Activated naive CD4-positive, alpha-beta T cell treated with anti-CD3 and anti-CD28 coated beads, Interleukin-2, amount 10 ng/mL, durations not matched to agents 7 days and 5 days (primary cell): Measurements from ENCODE around the gene NEK6.
"Not testable (repeated sequence)": the region's sequence is repeated elsewhere in the genome, so short reads cannot be mapped to it uniquely, and the experiment has no call there.

Experiments used
- CTCF ChIA-PET: fragments of 350-600 bp; sonication (Branson Sonifier 250); formaldehyde crosslinking; loops from one replicate; lab custom pipeline; 2021; ENCODE audit warnings: antibody characterized with exemption; lab: Charles Lee
- DNase-seq: peaks from one replicate; pipeline ENCODE4 v3.0.0-alpha.2; 2020
- H3K27ac Mint-ChIP-seq: one replicate; pipeline ENCODE4 v1.8.0; 2021; ENCODE audit warnings: mild to moderate bottlenecking, moderate library complexity, mixed read lengths
- H3K27me3 Mint-ChIP-seq: one replicate; pipeline ENCODE4 v1.8.0; 2021; ENCODE audit warnings: mild to moderate bottlenecking, mixed read lengths
- H3K36me3 Mint-ChIP-seq: one replicate; pipeline ENCODE4 v1.8.0; 2021; ENCODE audit warnings: mixed read lengths
- H3K4me1 Mint-ChIP-seq: one replicate; pipeline ENCODE4 v1.8.0; 2021; ENCODE audit warnings: mixed read lengths
- H3K4me3 Mint-ChIP-seq: one replicate; pipeline ENCODE4 v1.8.0; 2021; ENCODE audit warnings: mild to moderate bottlenecking, moderate library complexity, mixed read lengths
- H3K9me3 Mint-ChIP-seq: one replicate; pipeline ENCODE4 v1.8.0; 2021; ENCODE audit warnings: mixed read lengths

NEK6 gene

DNA sequence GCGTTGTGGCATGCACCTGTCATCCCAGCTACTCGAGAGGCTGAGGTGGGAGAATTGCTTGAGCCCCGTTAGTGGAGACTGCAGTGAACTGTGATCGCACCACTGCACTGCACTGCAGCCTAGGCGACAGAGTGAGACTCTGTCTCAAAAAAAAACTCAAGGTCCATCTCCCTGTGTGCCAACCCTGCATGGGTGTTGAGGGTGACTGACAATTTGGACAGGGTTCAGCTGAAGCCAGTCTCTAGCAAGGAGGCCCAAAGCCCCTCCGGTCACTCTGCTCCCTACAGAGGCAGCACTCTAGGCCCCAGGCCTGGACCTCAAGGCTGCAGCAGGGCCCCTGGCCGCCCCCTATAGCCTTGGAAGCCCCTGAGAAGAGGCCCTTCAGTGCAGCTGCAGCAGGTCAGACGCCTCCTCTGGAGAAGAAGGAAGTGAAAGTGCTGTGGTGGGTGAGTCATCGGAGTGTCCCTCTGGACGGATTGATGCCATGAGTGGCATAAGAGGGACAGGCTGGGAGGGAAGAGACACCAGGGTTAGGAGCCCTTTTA, 39.2 kb upstream of the NEK6 start:
- Mint-ChIP-seq H3K4me1 (peaks cover 73% of the 10 kb centered on the region), H3K27me3 (peaks cover 28% of the 10 kb centered on the region), H3K36me3 (no peaks in the 10 kb centered on the region), H3K27ac (peak overlapping the region; percentile 93), H3K9me3 (no peaks in the 10 kb centered on the region), H3K4me3 (no peak overlapping the region)
- CTCF ChIA-PET = no interaction called here
- DNase-seq = peak; percentile 55

DNA sequence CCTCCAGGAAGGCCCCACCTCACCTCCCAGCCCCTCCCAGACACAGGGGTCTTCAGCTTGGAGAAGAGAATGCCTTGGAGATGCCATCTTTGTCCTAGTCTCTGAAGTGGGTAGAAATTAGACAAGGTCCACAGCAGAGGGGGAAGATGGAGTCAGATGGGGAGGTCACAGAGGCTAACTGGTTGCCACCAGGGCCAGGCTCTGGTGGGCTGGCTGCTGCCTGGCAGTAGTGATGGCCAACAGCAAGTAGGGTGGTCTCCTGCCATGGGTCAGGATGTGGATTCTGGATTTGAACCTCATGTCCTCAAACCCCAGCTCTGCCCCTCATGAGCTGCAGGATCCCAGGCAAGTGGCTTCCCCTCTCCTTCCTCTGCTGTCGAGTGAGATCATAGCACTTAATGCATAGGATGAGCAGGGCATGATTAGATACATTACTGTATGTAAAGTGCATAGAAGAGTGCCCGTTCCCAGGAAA, 38.7 kb upstream of the NEK6 start:
- Mint-ChIP-seq H3K27me3 (peaks cover 28% of the 10 kb centered on the region), H3K27ac (peak overlapping the region; percentile 42), H3K4me3 (no peak overlapping the region), H3K4me1 (peaks cover 68% of the 10 kb centered on the region), H3K9me3 (no peaks in the 10 kb centered on the region), H3K36me3 (no peaks in the 10 kb centered on the region)
- CTCF ChIA-PET = no interaction called here
- peak; percentile 18 for DNase-seq

DNA sequence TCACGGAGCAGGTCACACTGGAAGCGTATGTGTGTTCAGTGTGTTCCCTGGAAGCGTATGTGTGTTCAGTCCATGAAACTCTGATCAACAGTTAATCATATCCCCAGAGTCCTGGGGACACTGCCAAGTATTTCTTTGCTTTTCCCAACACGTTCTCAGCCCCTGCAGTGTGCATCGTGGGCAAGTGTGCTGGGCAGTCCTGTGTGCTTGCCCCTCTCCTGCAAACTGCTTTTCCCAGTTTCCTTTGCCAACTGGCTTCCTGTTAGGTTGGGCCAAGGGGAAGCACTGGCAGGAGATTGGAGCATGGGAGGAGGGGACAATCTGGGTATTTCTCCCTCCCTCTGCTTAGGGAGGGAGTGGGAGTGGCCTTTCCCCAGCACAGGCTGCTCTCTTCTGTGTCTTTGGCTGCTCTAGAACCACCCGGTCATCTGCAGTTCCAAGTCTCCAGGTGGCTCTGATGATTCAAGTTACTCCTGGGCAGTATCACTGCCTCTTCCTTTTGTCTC, 36.8 kb upstream of the NEK6 start:
- Mint-ChIP-seq H3K4me1 (peaks cover 52% of the 10 kb centered on the region), H3K27ac (no peak overlapping the region), H3K27me3 (peaks cover 36% of the 10 kb centered on the region), H3K36me3 (no peaks in the 10 kb centered on the region), H3K9me3 (no peaks in the 10 kb centered on the region), H3K4me3 (no peak overlapping the region)
- DNase-seq = peak; percentile 8
- CTCF ChIA-PET = interaction anchor here (1.2 kb wide), 1 partner anchor 33 kb away, joined by 3 read pairs; no protein-coding TSS in a partner anchor

DNA sequence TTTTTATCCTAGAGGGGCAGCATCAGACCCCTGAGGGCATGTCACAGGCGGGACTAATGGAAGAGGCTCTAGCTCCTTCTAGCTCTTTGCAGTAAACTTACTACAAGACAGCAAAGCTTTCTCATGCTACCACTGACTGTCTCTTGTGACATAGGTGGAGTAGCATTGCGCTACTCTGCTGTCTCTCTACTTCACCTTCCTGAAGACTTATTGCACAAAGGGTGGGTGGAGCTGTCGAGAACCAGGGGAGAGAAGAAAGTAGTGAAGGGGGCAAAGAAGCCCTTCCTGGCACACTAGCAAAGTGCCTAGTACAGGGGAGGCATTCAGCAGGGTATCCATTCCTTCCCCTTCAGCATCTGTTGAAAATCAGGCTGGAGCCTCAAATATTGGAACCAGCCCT, 36.1 kb upstream of the NEK6 start:
- Mint-ChIP-seq H3K4me1 (peaks cover 45% of the 10 kb centered on the region), H3K27me3 (peaks cover 37% of the 10 kb centered on the region), H3K36me3 (no peaks in the 10 kb centered on the region), H3K9me3 (no peaks in the 10 kb centered on the region), H3K4me3 (no peak overlapping the region), H3K27ac (no peak overlapping the region)
- DNase-seq = no peak
- CTCF ChIA-PET = interaction anchor here (1.2 kb wide), 1 partner anchor 34 kb away, joined by 3 read pairs; no protein-coding TSS in a partner anchor

DNA sequence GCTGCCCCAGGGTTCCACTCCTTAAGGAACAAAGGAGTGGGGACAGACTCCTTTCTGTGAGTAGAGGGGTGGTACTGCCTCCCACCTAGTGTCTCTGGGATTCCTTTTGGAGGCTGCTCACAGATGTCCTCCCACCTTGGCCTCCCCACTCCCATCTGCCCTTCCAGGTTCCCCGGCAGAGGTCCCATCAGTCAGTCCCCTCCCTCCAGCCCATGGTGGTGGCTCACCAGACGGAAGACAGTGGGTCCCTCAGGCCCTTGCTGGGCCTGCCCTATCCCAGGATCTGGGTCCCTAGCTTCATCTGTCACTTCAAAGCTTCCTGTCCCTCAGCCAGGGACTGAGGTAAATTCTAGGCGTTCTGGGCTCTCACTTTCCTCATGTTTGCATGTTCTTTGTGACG, 35.6 kb upstream of the NEK6 start:
- Mint-ChIP-seq H3K27me3 (peaks cover 37% of the 10 kb centered on the region), H3K4me3 (no peak overlapping the region), H3K4me1 (peaks cover 41% of the 10 kb centered on the region), H3K9me3 (no peaks in the 10 kb centered on the region), H3K36me3 (no peaks in the 10 kb centered on the region), H3K27ac (no peak overlapping the region)
- DNase-seq = no peak
- CTCF ChIA-PET = no interaction called here

DNA sequence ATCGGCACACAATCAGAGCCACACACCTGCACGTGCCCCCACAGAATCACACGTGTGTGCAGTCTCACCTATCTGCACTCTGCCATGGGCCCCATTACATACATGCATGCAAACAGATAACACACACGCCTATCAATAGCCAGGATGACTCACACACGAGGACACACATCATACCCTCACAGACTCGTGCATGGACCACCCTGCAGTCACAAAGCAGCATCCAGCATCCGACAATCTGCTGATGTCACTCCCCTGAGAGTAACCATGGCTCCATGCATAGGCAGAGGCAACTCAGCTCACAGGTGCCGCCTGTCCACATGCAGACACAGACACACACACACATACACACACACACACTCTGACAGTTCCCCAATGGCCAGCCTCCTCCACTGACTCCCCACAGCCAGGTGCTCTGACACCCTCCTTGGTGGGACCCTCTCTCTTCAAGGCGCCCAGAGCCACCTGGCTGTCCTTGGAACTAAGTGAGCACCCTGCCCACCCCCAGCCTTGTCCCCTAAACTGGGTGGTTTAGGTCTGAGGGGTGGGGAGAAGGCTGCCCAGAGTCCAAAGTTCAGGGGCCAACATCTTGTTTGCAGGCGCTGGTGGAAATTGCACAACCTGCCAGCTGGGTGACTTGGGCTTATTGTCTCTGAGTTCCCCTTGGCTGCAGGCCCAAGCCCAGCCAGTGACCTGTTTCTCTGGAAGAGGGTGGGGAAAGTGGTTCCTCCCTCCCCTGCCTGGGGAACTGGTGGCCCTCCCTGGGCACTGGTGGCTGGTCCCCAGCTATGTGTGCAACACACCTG, 34.6 kb upstream of the NEK6 start:
- Mint-ChIP-seq H3K4me3 (no peak overlapping the region), H3K4me1 (peaks cover 30% of the 10 kb centered on the region), H3K27me3 (peaks cover 41% of the 10 kb centered on the region), H3K27ac (no peak overlapping the region), H3K36me3 (no peaks in the 10 kb centered on the region), H3K9me3 (no peaks in the 10 kb centered on the region)
- CTCF ChIA-PET = no interaction called here
- no peak for DNase-seq

DNA sequence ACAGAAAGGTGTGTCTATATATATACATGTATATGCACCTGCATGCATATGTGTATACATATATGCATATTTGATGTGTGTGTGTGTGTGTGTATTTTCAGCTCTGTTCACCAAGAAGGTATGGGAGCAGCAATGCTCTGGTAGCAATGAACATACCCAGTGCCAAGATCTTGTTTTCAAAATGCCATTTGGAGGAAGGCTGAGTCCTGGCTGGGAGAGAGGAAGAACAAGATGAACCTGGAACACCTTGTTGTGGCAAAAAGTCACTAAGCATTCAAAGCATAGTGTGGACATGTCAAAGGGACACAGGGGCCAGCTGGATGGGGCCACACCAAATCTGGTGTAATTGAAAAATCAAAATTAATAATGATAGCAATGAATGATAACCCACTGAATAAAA, 31.8 kb upstream of the NEK6 start:
- Mint-ChIP-seq H3K27me3 (peaks cover 53% of the 10 kb centered on the region), H3K9me3 (no peaks in the 10 kb centered on the region), H3K4me3 (no peak overlapping the region), H3K27ac (no peak overlapping the region), H3K36me3 (no peaks in the 10 kb centered on the region), H3K4me1 (peaks cover 11% of the 10 kb centered on the region)
- CTCF ChIA-PET = no interaction called here
- no peak for DNase-seq

DNA sequence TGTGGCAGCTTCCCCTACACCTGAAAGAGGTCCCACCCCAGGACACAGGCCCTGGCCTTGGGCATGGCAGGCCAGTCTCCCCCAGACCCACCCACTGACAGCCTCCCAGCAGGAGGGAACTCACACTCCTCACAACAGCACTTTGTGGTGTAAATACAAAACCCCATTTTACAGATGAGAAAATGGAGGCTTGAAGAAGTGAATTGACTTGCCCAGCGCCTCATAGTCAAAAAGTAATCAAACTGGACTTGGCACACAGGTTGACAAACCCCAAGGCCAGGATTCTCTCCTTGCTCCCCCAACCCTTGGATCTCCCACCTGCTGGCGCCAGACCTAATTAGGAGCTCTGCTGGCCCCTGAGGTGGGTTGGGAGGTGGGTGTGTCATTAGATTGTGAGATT, 29.2 kb upstream of the NEK6 start:
- no peaks in the 10 kb centered on the region for H3K9me3 Mint-ChIP-seq
- H3K27me3 Mint-ChIP-seq = peaks cover 52% of the 10 kb centered on the region
- no peaks in the 10 kb centered on the region for H3K36me3 Mint-ChIP-seq
- no peak for DNase-seq
- H3K4me3 Mint-ChIP-seq = no peak overlapping the region
- H3K27ac Mint-ChIP-seq = no peak overlapping the region
- CTCF ChIA-PET = no interaction called here
- peaks cover 4% of the 10 kb centered on the region for H3K4me1 Mint-ChIP-seq

DNA sequence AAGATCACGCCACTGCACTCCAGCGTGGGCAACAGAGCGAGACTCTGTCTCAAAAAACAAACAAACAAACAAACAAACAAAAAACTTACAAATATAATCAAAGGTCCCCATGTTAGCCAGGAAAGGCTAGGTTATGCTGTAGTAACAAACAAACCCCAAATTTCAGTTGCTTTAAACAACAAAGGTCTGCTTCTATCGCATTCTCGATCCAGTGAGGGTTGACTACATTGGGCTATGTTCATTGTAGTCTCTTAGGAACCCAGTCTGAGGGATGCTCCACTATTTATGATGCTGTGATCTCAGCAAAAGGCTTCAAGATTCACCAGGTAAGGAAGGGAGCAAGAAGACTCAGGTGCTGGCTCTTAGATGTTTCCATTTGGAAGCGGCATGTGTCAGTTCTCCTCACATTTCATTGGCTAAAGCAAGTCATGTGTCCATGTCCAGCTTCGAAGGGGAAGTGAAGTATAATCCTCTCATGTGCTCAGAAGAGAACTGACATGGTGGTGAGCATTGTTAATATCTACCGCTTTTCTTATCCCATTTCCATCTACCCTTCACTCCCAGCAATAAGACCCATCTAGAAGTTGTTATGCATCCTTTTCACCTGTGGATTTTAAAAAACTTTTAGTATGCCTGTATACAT, 26.5 kb upstream of the NEK6 start:
- H3K27ac Mint-ChIP-seq = no peak overlapping the region
- H3K9me3 Mint-ChIP-seq = no peaks in the 10 kb centered on the region
- H3K27me3 Mint-ChIP-seq = peaks cover 38% of the 10 kb centered on the region
- no peak overlapping the region for H3K4me3 Mint-ChIP-seq
- no peak for DNase-seq
- CTCF ChIA-PET = no interaction called here
- H3K4me1 Mint-ChIP-seq = no peaks in the 10 kb centered on the region
- no peaks in the 10 kb centered on the region for H3K36me3 Mint-ChIP-seq

DNA sequence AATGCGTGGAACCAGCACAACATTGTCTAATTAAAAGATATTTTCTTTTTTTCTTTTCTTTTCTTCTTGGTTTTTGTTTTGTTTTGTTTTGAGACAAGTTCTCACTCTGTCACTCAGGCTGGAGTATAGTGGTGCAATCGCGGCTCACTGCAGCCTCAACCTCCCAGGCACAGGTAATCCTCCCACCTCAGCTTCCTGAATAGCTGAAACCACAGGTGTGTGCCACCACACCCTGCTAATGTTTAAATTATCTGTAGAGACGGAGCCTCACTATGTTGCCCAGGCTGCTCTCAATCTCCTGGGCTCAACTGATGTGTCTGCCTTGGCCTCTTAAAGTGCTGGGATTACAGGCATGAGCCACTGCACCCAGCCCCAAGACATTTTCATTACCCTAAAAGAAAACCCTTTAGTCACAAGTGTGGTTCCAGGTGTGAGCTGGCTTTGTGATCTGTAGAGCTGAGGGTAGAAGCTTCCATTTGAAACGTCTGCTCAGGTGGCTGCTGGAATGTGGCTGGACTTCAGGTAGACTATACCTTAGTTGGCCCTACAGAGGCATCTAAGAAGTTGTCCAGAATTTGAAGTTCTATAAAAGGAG, 19.1 kb upstream of the NEK6 start:
- Mint-ChIP-seq H3K4me1 (peaks cover 43% of the 10 kb centered on the region), H3K9me3 (no peaks in the 10 kb centered on the region), H3K27me3 (peaks cover 73% of the 10 kb centered on the region), H3K36me3 (no peaks in the 10 kb centered on the region), H3K27ac (peak overlapping the region; percentile 15), H3K4me3 (no peak overlapping the region)
- CTCF ChIA-PET = interaction anchor here (0.6 kb wide), 1 partner anchor 205 kb away, joined by 3 read pairs; no protein-coding TSS in a partner anchor
- DNase-seq = peak; percentile 44

DNA sequence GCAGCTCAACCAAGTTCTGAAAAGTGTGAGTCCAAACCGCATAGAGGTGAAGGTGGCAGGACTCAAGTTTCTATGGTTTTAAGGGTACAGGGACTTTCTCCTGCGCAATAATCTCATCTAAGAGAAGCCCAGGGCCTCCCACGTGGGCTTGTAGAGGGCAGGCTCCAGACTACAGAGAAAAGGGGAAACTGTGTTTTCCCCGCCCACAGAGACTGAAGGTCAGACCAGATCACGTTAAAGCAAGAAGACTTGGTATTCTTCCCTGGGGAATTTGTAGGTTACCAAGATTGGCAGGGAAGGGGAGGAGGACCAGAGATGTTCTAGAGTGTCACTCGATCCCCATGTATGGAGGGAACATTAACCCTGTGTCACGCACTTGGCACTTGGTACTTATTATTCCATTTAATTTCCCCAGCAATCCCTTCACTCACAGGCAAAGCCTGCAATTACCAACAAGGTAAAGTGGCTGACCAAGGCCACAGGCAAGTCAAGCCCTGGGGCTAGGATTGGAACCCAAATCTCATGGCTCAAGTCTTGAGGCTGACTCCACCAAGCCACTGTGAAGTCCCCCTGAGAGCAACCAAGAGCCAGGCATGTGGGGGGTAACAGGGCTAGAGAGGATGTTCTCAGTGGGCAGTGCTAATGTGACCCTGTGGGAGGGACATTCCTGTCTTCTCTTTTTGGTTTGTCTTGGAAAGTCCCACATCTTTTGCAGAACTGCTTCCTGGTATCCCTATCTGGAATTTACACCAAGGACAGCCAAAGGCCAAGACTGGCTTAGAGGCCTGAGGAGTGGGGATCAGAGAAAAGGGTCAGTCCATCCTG, 18.3 kb upstream of the NEK6 start:
- no peak for DNase-seq
- CTCF ChIA-PET = no interaction called here

DNA sequence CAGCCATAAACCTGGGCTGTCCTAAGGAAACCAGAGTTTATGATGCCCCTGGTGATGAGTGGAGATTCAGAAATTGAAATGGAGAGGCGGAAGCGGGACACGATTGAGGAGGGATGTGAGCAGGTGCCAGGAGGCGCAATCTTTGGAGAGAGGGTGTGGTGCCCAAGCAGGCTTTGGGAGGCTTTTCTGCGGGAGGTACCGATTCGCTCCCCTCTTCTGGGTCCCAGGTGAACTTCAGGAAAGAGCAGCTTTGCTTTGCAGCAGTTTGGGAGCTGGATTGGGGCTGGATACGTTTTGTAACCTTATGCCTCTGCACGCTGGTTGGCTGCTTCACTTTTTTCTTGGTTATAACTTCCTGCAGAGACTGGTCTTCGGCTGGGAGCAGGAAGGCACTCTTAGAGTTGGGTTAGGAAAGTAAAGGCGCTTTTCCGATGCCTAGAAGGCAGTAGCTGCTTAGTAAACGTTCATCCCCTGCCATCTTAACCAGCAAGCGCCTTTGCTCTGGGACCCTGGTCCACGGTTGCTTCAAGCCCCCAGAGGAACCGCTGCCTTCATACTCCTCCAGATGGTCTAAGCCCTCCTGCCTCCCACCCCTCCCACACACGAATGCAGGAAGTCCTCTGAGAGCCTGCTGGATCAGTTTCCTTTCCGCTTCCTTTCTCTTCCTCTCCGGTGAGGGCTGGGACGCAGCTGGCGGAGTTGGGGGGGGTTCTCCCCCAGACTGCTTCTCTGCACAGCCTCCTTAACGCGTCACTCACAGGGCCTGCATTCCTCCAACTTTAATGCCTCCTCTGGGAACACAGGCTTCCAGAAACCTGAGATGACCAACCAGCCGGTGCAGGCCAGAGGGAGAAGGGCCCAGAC, 15.2 kb upstream of the NEK6 start:
- DNase-seq = no peak
- Mint-ChIP-seq H3K4me3 (peak overlapping the region; percentile 28), H3K9me3 (no peaks in the 10 kb centered on the region), H3K36me3 (no peaks in the 10 kb centered on the region), H3K27ac (peak overlapping the region; percentile 46), H3K27me3 (peaks cover 66% of the 10 kb centered on the region), H3K4me1 (peaks cover 44% of the 10 kb centered on the region)
- CTCF ChIA-PET = no interaction called here

More for the DNA sequence above, 18.3 kb upstream of the NEK6 start:
- H3K27me3 Mint-ChIP-seq = peaks cover 77% of the 10 kb centered on the region
- no peak overlapping the region for H3K4me3 Mint-ChIP-seq
- no peaks in the 10 kb centered on the region for H3K36me3 Mint-ChIP-seq
- H3K27ac Mint-ChIP-seq = no peak overlapping the region
- H3K9me3 Mint-ChIP-seq = no peaks in the 10 kb centered on the region
- H3K4me1 Mint-ChIP-seq = peaks cover 47% of the 10 kb centered on the region

DNA sequence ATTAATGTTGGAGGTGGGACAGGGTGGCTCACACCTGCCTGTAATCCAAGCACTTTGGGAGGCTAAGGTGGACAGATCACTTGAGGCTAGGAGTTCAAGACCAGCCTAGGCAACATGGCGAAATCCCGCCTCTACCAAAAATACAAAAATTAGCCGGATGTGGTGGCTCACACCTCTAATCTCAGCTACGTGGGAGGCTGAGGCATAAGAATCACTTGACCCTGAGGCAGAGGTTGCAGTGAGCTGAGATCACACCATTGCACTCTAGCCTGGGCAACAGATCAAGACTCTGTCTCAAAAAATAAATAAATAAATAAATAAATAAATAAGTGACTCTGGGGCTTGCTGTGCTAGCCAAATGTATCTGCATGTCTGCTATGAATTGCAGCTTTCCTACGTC, 10.4 kb upstream of the NEK6 start:
- H3K27ac Mint-ChIP-seq, DNase-seq, H3K36me3 Mint-ChIP-seq, H3K4me3 Mint-ChIP-seq, CTCF ChIA-PET, H3K9me3 Mint-ChIP-seq: not testable (repeated sequence)
- Mint-ChIP-seq H3K4me1 (peaks cover 19% of the 10 kb centered on the region), H3K27me3 (peaks cover 50% of the 10 kb centered on the region)
